Measurements from ENCODE around the gene PLEKHA8.

PLEKHA8 gene

GRCh38 chr7:30022991-30023390 is 5.2 kb upstream of the PLEKHA8 start:
- DNase-seq (ENCODE audit: low read depth in 2 of 2), result no peak

- no peak for DNase-seq (ENCODE audit: low read depth in 2 of 2)
These were observed 4.7 kb upstream of the PLEKHA8 start for GRCh38 chr7:30023524-30023923.

- DNase-seq (ENCODE audit: low read depth in 2 of 2), result peak; percentile 78 to 84
These were observed 1.8 kb upstream of the PLEKHA8 start, which contains the start of gene FKBP14 for GRCh38 chr7:30026229-30027064. Gene FKBP14 (minus strand): TSS chr7:30026702. CDS start chr7:30026508, 194 bp downstream.

GRCh38 chr7:30027065-30027456 is 1.2 kb upstream of the PLEKHA8 start:
- DNase-seq (ENCODE audit: low read depth in 2 of 2), result no peak

GRCh38 chr7:30027740-30028215 is 434 bp upstream of the PLEKHA8 start:
- no peak for DNase-seq (ENCODE audit: low read depth in 2 of 2)

GRCh38 chr7:30028749-30029635 is 780 bp downstream of the PLEKHA8 start:
- DNase-seq (ENCODE audit: low read depth in 2 of 2), result no peak

GRCh38 chr7:30029696-30030095 is 1.5 kb downstream of the PLEKHA8 start:
- DNase-seq (ENCODE audit: low read depth in 2 of 2), result no peak

- no peak for DNase-seq (ENCODE audit: low read depth in 2 of 2)
These were observed 4.3 kb downstream of the PLEKHA8 start for GRCh38 chr7:30032310-30033125.

GRCh38 chr7:30034501-30034900 is 6.3 kb downstream of the PLEKHA8 start:
- no peak for DNase-seq (ENCODE audit: low read depth in 2 of 2)

- DNase-seq (ENCODE audit: low read depth in 2 of 2), result no peak
These were observed 8.0 kb downstream of the PLEKHA8 start for GRCh38 chr7:30036220-30036619.

- DNase-seq (ENCODE audit: low read depth in 2 of 2), result no peak
These were observed 10.2 kb downstream of the PLEKHA8 start for GRCh38 chr7:30038196-30038980.

GRCh38 chr7:30040938-30041337 is 12.7 kb downstream of the PLEKHA8 start:
- DNase-seq (ENCODE audit: low read depth in 2 of 2), result no peak

GRCh38 chr7:30041526-30042269 is 13.5 kb downstream of the PLEKHA8 start:
- no peak for DNase-seq (ENCODE audit: low read depth in 2 of 2)

- no peak for DNase-seq (ENCODE audit: low read depth in 2 of 2)
These were observed 18.0 kb downstream of the PLEKHA8 start for GRCh38 chr7:30046127-30046770.

- no peak for DNase-seq (ENCODE audit: low read depth in 2 of 2)
These were observed 18.9 kb downstream of the PLEKHA8 start for GRCh38 chr7:30047124-30047523.

- no peak for DNase-seq (ENCODE audit: low read depth in 2 of 2)
These were observed 20.4 kb downstream of the PLEKHA8 start for GRCh38 chr7:30048582-30048981.

GRCh38 chr7:30049173-30049572 is 21.0 kb downstream of the PLEKHA8 start:
- DNase-seq (ENCODE audit: low read depth in 2 of 2), result no peak

GRCh38 chr7:30053068-30053467 is 24.9 kb downstream of the PLEKHA8 start:
- no peak for DNase-seq (ENCODE audit: low read depth in 2 of 2)

- no peak for DNase-seq (ENCODE audit: low read depth in 2 of 2)
These were observed 29.5 kb downstream of the PLEKHA8 start for GRCh38 chr7:30057741-30058140.

GRCh38 chr7:30061786-30062185 is 33.6 kb downstream of the PLEKHA8 start:
- peak; percentile 4 to 10 for DNase-seq (ENCODE audit: low read depth in 2 of 2)

All from activated CD4-positive, alpha-beta T cell treated with anti-CD3 and anti-CD28 coated beads for 24 hours (primary cell).